ENCODE results near the gene HDAC8. TPM values are rescaled to one million over a fixed set of nuclear protein-coding genes. Genes with fewer than 3 reads are reported as not detected.

The HDAC8 gene
- total and polyA plus RNA-seq, 8 donors = 13.0 to 61.1 (median 32.9) TPM

GRCh38 chrX:72540318-72540717 lies 32.3 kb downstream of the HDAC8 start:
- Histone ChIP-seq H3K4me3 (no peak overlapping the region), H3K4me1 (peaks cover 0 to 6% (median 0%) of the 10 kb centered on the region in 4 donors), H3K27ac (no peak overlapping the region), H3K9me3 (no peaks in the 10 kb centered on the region), H3K27me3 (no peaks in the 10 kb centered on the region), H3K36me3 (peaks cover 0 to 12% (median 0%) of the 10 kb centered on the region in 4 donors)
- intact Hi-C loops (cut with DNase I; ENCODE audit: low total_unique reads) = no loop called here
- no peak for TF ChIP-seq POLR2A (IDR thresholded peaks at IDR 0.05)
- peak in 3 of 7 experiments; percentile 16 to 28 (median 19) for TF ChIP-seq CTCF (IDR thresholded peaks at IDR 0.05)
- peak in 1 of 2 donors; percentile 33 for DNase-seq
- WGBS, 5 donors = 7 to 21% (median 13%) methylated on average over 5 of the region's 5 CpGs

GRCh38 chrX:72539822-72540221 lies 32.8 kb downstream of the HDAC8 start:
- Histone ChIP-seq H3K27me3 (no peaks in the 10 kb centered on the region), H3K27ac (no peak overlapping the region), H3K9me3 (no peaks in the 10 kb centered on the region), H3K36me3 (peaks cover 0 to 12% (median 0%) of the 10 kb centered on the region in 4 donors), H3K4me1 (peaks cover 0 to 6% (median 0%) of the 10 kb centered on the region in 4 donors), H3K4me3 (no peak overlapping the region)
- DNase-seq = peak in 1 of 2 donors; percentile 12
- 68 to 95% (median 74%) methylated on average over 2 of the region's 2 CpGs for WGBS, 5 donors
- intact Hi-C loops (cut with DNase I; ENCODE audit: low total_unique reads) = no loop called here
- TF ChIP-seq CTCF (IDR thresholded peaks at IDR 0.05) = no peak

- Histone ChIP-seq H3K9me3 (no peaks in the 10 kb centered on the region), H3K4me3 (no peak overlapping the region), H3K36me3 (no peaks in the 10 kb centered on the region), H3K4me1 (peaks cover 0 to 6% (median 0%) of the 10 kb centered on the region in 4 donors), H3K27ac (peak overlapping the region in 1 of 5 donors; percentile 42), H3K27me3 (no peaks in the 10 kb centered on the region)
- WGBS, 5 donors = 56 to 89% (median 65%) methylated on average over 1 of the region's 1 CpG
- peak in 1 of 2 donors; percentile 2 for DNase-seq
- TF ChIP-seq EP300 (IDR thresholded peaks at IDR 0.05) = no peak
- TF ChIP-seq POLR2AphosphoS5 (IDR thresholded peaks at IDR 0.05) = no peak
- no peak for TF ChIP-seq POLR2A (IDR thresholded peaks at IDR 0.05)
- TF ChIP-seq CTCF (IDR thresholded peaks at IDR 0.05) = no peak
- intact Hi-C loops (cut with DNase I; ENCODE audit: low total_unique reads) = no loop called here
Observed at GRCh38 chrX:72536542-72536941, 36.1 kb downstream of the HDAC8 start.

GRCh38 chrX:72532366-72532765 lies 40.3 kb downstream of the HDAC8 start:
- H3K36me3 ChIP-seq = no peaks in the 10 kb centered on the region
- no peak for TF ChIP-seq EP300 (IDR thresholded peaks at IDR 0.05)
- TF ChIP-seq CTCF (IDR thresholded peaks at IDR 0.05) = no peak
- no peak for TF ChIP-seq POLR2A (IDR thresholded peaks at IDR 0.05)
- no peak for TF ChIP-seq POLR2AphosphoS5 (IDR thresholded peaks at IDR 0.05)
- intact Hi-C loops (cut with DNase I; ENCODE audit: low total_unique reads) = no loop called here

More at GRCh38 chrX:72532366-72532765, 40.3 kb downstream of the HDAC8 start:
- no peak overlapping the region for H3K27ac ChIP-seq
- WGBS, 5 donors = 79 to 98% (median 90%) methylated on average over 3 of the region's 3 CpGs
- no peak overlapping the region for H3K4me3 ChIP-seq
- no peaks in the 10 kb centered on the region for H3K27me3 ChIP-seq
- peaks cover 0 to 1% (median 0%) of the 10 kb centered on the region in 4 donors for H3K4me1 ChIP-seq
- DNase-seq = no peak
- H3K9me3 ChIP-seq = peaks cover 0 to 3% (median 0%) of the 10 kb centered on the region in 4 donors

Measured in stomach (tissue), 9 donors.